GM21515 (cell line): Measurements from ENCODE around the gene SH3TC1.

Source experiments
- ATAC-seq: cut with Tn5 transposase; IDR thresholded peaks from one replicate; pipeline ENCODE4 v1.9.1; 2021; ENCODE audit not compliant: unreplicated experiment

SH3TC1 gene

GRCh38 chr4:8198206-8198905 is 734 bp upstream of the SH3TC1 start:
- peak; percentile 1 for ATAC-seq

DNA sequence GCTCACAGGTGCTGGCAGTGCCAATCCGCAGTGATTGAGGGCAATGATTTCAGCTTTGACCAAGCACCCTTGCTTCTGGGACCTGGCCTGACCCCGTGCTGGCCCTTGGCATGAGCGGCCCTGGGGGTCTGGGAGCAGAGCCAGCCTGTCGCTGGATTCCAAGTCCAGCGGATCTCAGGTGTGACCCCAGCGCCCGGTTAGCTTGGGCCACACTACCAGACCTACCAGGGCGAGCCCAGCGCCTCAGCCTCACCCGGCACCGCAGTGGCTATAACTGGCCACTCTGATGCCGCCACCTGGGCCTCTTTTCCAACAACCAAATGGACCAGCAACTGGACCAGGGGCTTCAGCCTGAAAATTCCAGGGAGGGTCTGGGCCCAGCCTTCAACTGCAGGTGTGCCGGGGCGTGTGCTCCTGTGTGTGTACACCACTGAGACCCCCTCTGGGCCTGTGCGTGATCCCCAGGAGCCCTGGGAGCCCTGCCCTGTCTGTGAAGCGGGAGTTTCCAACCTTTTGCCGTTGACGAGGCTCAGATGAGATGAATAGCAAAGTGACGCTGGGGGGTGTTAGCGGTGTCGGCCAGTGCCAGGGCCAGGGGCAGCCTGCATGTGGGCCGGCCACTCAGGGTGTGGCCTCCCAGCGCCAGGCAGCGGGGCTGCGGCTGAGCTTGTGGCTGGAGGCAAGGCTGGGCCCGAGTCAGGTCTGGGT is 658 bp downstream of the SH3TC1 start:
- ATAC-seq = no peak

- no peak for ATAC-seq
Measured at GRCh38 chr4:8200302-8200975, 1.3 kb downstream of the SH3TC1 start.

DNA sequence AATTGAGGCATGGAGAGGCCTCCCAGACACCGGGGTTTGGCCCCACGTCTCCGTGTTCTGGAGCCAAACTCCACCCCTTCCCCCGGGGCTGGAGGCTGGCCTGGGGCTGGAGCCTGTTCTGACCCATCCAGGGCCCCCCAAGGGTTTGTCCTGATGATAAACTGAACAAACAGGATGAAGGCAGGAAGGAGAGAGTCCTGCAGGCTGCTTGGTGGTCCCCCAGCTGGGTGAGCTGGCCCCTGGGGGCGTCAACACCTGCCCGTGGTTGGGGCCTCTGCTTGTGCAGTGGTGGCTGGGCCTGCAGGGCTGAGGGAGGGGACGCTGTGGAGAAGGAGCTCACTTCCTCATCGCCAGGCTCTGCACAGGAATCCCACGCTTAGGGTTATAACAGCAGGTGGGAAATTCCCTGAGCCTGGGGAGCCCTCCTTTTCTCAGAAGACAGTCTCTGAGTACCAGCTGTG is 2.3 kb downstream of the SH3TC1 start:
- peak; percentile 46 for ATAC-seq

DNA sequence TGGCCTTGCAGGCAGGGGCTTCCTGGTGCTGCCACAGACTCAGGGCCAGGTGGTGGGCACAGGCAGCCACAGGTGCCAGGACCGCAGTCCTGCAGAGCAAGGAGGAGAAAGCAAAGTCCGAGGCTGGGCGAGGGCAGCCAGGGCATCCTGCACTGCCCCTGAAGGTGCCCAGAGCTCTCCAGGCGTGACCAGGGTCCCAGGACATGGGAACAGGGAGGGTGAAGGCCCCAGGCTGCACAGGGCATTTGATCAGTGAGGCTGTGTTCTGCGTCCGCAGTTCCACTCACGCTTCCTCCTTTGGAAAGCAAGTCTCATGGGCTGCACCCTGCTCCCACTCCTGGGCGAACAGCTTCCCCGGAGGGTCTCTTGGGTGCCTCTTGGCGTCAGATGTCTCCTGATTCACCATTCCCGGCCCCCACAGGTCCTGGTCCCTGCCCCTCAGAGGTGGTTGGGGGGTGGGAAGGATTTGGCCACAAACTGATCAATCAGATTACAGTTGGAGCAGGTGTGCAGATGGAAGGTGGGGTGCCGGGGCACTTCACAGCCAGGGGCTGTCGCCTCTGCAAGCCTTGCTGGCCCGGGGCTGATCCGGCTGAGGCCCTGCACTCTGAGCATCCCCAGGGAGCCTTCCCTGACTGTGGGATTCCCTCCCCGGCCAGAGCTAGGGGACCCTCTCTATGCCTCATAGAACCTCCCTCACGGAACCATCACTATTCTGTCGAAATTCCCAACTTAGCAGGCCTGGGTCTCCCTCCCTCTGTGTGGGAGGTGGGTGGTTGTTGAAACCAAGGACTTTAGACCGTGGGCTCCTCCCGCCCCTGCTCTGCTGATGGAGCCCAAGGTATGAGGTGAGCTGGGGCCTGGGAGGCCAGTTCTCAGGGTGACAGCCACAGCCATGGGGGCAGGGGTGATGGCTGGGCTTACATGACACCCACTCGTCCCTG is 3.3 kb downstream of the SH3TC1 start:
- no peak for ATAC-seq

DNA sequence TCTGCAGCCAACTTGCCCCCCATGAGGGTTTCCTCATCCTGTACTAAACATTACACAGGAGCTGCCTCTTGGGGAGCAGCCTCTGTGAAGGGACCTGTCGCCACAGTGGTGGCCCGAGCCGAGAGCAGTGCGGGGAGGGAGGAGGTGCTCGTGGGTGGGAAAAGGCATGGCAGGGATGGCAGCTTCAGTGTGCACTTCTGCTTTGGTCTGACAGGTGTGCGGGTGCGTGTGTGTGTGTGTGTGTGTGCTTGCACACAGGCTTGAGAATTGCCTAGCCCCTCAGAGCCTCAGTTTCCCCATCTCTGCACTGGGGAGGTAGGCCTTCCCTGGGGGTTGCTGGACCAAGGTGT is 3.9 kb downstream of the SH3TC1 start:
- no peak for ATAC-seq

DNA sequence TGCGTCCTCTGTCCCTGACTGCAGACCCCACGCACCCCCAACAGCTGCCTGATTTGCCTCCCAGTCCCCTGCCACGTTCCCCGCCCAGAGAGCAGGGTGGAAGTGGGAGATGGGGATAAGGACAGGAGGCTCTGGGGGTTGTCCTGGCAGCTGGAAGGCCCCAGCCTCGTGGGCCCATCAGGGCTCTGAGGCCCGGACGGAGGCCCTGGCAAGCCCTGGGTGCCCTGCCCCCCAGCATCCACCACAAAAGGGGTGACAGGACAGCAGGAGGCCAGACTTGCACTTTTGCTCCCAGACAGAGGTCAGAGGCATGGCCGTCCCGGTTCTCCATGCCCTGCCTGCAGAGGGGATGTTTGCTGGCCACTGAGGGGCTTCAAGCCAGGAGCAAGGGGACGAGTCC is 4.7 kb downstream of the SH3TC1 start:
- no peak for ATAC-seq

DNA sequence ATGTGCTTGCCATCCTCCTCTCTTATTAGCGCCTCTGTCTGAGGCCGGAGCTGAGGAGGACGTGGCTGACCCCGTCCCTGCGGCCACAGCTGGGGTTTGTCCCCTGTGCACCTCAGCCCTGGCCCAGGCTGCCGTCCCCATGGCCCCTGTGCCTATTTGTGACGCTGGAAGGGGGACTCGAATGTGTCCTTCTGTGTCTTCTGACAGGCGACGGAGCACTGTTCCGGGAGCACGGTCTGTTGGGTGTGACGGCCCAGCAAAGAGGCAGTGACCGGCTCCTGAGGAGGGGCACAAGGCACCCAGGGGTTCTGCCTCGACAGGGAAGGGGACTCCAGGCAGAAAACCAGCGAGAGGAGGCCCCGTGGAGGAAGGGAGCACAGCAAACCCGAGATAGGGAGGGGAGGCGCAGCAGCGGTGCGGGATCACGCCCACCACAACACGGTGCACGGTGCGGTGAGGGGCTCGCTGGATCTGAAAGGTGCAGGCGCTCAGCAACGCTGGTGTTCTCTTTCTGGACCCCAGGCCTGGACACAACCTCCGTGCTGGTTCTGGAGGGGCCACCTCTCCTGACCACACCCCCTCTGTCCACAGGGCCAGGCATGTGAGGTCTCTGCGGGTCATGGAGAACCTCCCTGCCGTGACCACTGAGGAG is 5.6 kb downstream of the SH3TC1 start:
- ATAC-seq = no peak

DNA sequence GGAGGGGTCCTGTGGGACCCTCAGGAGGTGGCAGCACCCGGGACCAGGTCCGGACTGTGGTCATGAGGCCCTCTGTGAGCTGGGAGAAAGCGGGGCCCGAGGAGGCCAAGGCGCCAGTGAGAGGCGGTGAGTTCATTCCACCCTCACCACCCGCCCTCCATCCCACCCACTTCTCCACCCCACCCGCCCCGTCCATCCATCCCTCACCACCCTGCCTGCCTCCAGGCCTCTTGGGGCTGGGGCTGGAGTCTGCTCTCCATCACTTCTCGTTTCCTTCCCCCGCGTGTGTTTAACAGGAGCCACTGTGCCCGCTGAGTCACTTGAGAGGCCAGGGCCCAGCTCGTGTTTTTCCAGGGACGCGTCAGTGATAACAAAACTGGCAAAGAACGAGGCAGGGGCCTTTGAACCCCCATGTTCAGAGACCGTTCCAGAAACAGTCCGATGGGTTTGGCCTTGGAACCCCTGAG is 6.2 kb downstream of the SH3TC1 start:
- no peak for ATAC-seq

- no peak for ATAC-seq
Measured at GRCh38 chr4:8205749-8206611, 6.9 kb downstream of the SH3TC1 start.

- ATAC-seq = no peak
Measured at GRCh38 chr4:8207314-8207713, 8.2 kb downstream of the SH3TC1 start.

DNA sequence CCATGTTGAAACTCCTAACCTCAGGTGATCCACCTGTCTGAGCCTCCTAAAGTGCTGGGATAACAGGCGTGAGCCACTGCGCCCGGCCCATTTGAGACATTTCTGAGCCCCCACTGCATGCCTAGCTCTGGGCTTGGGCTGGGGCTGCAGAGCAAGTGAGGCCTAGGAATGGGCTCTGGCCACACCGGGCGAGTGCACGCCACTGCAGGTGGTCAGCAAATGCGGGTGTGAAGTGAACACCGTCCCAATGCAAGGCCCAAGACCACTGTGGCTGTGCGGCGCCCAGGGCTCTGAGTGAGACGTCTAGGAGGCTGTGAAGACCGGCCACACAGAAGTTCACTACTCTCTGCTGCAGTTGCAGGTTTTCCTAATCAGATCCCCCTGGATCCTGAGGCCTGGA is 9.5 kb downstream of the SH3TC1 start:
- ATAC-seq = no peak

GRCh38 chr4:8209181-8209874 is 10.2 kb downstream of the SH3TC1 start:
- no peak for ATAC-seq

DNA sequence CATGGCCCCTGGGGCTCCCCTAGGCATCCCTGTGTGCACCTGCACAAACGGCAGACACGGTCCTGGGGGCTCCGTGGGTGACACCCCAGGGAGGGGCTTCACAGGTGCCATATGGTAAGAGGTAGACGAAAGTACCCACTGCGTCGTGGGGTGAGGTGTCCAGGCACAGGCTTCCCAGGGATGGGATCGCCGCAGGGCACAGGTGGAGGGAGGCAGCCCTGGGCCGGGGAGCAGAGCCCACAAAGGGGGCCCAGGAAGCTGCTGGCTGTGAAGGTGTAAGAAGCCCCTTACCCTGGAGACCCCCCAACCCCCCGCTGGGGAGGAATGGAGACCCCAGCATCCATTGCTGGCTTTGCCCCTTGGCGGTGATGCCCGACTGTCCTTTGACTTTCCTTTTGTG is 10.9 kb downstream of the SH3TC1 start:
- no peak for ATAC-seq

GRCh38 chr4:8210616-8211015 is 11.5 kb downstream of the SH3TC1 start:
- ATAC-seq = no peak

- ATAC-seq = no peak
Measured at GRCh38 chr4:8211251-8211650, 12.2 kb downstream of the SH3TC1 start.

DNA sequence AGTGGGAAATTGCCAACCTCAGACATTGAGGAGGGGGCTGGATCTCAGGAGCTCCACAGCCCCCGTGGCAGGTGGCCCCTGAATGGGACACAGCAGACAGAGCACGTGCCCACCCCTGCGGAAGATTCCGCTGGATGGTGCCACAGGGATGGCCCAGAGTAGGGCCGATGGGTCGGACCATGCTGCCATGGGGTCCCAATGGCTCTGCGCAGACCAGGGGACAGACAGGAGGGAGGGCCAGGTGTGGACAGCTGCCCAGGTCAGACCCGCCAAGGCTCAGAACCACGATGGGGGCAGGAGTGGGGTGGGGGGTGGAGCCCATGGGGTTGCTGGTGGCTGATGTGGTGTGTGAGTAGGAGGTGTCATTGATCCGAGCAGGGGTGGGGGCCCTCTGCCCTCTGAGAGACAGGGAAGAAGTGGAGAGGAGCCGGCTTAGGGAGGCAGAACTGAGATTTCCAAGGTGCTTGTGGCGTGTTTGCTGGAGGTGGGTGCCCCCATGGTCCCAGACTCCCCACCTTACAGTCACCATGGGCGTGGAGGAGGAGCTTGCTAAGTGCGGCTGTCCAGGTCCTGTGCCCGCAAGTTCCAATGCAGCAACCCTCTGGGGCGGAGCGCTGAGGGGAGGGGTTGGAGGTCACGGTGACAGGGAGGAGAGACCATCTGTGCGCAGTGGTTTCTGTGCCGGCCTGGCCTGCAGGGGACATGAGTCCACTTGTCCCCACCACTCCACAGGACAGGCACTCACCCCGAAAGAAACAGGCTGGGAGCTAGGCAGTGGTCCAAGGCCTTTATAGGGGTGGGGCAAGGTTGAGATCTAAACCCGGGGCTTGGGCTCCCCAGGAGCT is 12.9 kb downstream of the SH3TC1 start:
- no peak for ATAC-seq

DNA sequence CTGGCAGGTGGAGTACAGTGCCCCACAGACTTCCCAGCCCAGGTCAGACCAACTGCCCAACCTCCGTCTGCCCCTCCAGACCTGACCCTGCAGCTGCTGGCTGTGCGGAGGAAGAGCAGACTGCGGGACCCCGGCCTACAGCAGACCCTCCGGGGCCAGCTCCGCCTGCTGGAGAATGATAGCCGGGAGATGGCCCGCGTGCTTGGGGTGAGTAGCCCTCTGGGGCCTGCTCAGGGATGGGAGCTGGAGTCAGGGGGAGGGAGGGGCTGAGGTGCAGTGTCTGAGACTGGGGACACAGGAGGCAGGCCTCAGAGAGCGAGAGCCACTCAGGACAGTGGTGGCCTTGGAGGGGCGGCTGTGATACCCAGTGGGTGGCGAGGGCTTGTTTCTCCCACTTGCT is 13.5 kb downstream of the SH3TC1 start:
- ATAC-seq = no peak
